SK-N-SH (cell line): Measurements from ENCODE around the gene PCSK6.

Experiments
- EP300 ChIP-seq, 2 experiments: IDR thresholded peaks; 2 replicates each; pipeline versions ENCODE4 v1.4.0 to v1.6.1; 2012; ENCODE audit warnings: borderline replicate concordance in 1 of 2, low read depth in 1 of 2, low read length in 1 of 2
- EZH2phosphoT487 ChIP-seq: fragments of 200-600 bp; sonication (generic); IDR thresholded peaks from 2 replicates; pipeline ENCODE4 v1.6.1; 2017; ENCODE audit warnings: low read depth, mixed run types, mild to moderate bottlenecking, antibody characterized with exemption, moderate library complexity, borderline replicate concordance
- GABPA ChIP-seq: IDR thresholded peaks from 2 replicates; pipeline ENCODE4 v1.4.0; 2012; ENCODE audit warnings: low read depth, mild to moderate bottlenecking
- MXI1 ChIP-seq: IDR thresholded peaks from 2 replicates; pipeline ENCODE4 v1.6.1; 2012; ENCODE audit warnings: mild to moderate bottlenecking, low read depth, low read length, improper control_type of control experiment
- POLR2AphosphoS5 ChIP-seq: IDR thresholded peaks from 2 replicates; pipeline ENCODE4 v1.6.1; 2012; ENCODE audit warnings: low read depth, low read length
- TEAD4 ChIP-seq: IDR thresholded peaks from 2 replicates; pipeline ENCODE4 v1.4.0; 2012; ENCODE audit warnings: mild to moderate bottlenecking, borderline replicate concordance; ENCODE audit not compliant: insufficient read depth
- YY1 ChIP-seq: IDR thresholded peaks from 2 replicates; pipeline ENCODE4 v1.4.0; 2012; ENCODE audit warnings: low read depth, mild to moderate bottlenecking
- TF ChIP-seq, protein P1 (sequence below): fragments of 200-600 bp; sonication (generic); IDR thresholded peaks from 2 replicates; pipeline ENCODE4 v1.6.1; 2017; ENCODE audit warnings: antibody characterized with exemption, mild to moderate bottlenecking, moderate library complexity
- TF ChIP-seq, protein P2 (sequence below): IDR thresholded peaks from 2 replicates; pipeline ENCODE4 v1.4.0; 2012; ENCODE audit warnings: low read depth, borderline replicate concordance
- TF ChIP-seq, protein P3 (sequence below): IDR thresholded peaks from 2 replicates; pipeline ENCODE4 v1.4.0; 2012; ENCODE audit warnings: low read depth, borderline replicate concordance

DNA sequence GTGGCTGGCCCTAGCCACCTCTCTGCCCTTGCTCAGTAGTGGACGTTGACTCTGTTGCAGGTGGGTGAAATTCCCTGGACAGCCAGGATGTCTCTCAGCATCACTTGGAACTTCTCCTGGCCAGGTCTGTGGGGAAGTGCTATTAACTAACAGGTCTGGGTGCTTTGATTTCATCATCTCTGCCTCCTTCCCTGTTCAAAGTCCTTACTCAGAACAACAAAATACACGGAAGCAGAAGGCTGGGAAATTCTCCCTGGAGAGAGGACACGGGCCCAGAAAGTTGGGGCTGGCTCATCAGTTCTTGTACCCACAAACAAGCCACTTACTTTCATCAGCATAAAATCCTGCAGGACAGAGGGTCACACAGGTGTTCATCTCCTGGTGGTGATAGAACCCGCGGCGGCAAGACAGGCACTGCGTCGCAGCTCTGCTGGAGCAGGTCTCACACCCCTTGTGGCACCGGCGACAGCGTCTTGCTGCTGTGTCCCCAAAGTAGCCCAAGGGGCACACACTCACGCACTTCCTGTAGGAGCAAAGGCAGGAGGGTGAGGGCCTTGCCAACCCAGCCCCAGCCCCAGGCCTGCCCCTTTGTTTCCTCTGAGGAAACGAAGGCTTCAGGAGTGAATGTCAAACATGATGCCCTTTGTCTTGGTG is 164.9 kb downstream of the PCSK6 start:
- TF ChIP-seq, protein P1, sequence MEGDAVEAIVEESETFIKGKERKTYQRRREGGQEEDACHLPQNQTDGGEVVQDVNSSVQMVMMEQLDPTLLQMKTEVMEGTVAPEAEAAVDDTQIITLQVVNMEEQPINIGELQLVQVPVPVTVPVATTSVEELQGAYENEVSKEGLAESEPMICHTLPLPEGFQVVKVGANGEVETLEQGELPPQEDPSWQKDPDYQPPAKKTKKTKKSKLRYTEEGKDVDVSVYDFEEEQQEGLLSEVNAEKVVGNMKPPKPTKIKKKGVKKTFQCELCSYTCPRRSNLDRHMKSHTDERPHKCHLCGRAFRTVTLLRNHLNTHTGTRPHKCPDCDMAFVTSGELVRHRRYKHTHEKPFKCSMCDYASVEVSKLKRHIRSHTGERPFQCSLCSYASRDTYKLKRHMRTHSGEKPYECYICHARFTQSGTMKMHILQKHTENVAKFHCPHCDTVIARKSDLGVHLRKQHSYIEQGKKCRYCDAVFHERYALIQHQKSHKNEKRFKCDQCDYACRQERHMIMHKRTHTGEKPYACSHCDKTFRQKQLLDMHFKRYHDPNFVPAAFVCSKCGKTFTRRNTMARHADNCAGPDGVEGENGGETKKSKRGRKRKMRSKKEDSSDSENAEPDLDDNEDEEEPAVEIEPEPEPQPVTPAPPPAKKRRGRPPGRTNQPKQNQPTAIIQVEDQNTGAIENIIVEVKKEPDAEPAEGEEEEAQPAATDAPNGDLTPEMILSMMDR, result no peak
- no peak for TF ChIP-seq GABPA
- no peak for TF ChIP-seq YY1
- no peak for TF ChIP-seq POLR2AphosphoS5
- TF ChIP-seq EP300 (IDR thresholded peaks at IDR 0.05; ENCODE audit: borderline replicate concordance in 1 of 2, low read depth in 1 of 2, low read length in 1 of 2), result no peak
- TF ChIP-seq MXI1, result no peak
- no peak for TF ChIP-seq EZH2phosphoT487
- TF ChIP-seq TEAD4, result no peak
- TF ChIP-seq, protein P2, sequence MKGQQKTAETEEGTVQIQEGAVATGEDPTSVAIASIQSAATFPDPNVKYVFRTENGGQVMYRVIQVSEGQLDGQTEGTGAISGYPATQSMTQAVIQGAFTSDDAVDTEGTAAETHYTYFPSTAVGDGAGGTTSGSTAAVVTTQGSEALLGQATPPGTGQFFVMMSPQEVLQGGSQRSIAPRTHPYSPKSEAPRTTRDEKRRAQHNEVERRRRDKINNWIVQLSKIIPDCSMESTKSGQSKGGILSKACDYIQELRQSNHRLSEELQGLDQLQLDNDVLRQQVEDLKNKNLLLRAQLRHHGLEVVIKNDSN, result no peak
- TF ChIP-seq, protein P3, sequence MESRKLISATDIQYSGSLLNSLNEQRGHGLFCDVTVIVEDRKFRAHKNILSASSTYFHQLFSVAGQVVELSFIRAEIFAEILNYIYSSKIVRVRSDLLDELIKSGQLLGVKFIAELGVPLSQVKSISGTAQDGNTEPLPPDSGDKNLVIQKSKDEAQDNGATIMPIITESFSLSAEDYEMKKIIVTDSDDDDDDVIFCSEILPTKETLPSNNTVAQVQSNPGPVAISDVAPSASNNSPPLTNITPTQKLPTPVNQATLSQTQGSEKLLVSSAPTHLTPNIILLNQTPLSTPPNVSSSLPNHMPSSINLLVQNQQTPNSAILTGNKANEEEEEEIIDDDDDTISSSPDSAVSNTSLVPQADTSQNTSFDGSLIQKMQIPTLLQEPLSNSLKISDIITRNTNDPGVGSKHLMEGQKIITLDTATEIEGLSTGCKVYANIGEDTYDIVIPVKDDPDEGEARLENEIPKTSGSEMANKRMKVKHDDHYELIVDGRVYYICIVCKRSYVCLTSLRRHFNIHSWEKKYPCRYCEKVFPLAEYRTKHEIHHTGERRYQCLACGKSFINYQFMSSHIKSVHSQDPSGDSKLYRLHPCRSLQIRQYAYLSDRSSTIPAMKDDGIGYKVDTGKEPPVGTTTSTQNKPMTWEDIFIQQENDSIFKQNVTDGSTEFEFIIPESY, result no peak
